Stimulated activated naive B cell treated with anti-CD40 and anti-IgM and Interleukin-4, amounts not matched to agents 10 μg/mL and 1 μg/mL and 100 μg/mL, for 72 hours (primary cell): Measurements from ENCODE around the gene NLRC3.

Experiments
- ATAC-seq, 2 donors: fragments of 150-1000 bp; cut with Tn5 transposase; replicated peaks; 2 replicates each; pipeline ENCODE4 v1.10.0; 2021; ENCODE audit warnings: moderate library complexity in 1 of 2
- DNase-seq: peaks from one replicate; pipeline ENCODE4 v3.0.0; 2021
- H3K27ac Mint-ChIP-seq: one replicate; pipeline ENCODE4 v1.8.0; 2022; ENCODE audit warnings: mild to moderate bottlenecking, mixed read lengths
- H3K27me3 Mint-ChIP-seq, 2 donors: one replicate each; pipeline ENCODE4 v1.8.0; 2022; ENCODE audit warnings: mixed read lengths in 2 of 2
- H3K36me3 Mint-ChIP-seq, 2 donors: one replicate each; pipeline ENCODE4 v1.8.0; 2022; ENCODE audit warnings: mixed read lengths in 2 of 2, mild to moderate bottlenecking in 1 of 2
- H3K4me1 Mint-ChIP-seq, 2 donors: one replicate each; pipeline ENCODE4 v1.8.0; 2022; ENCODE audit warnings: mixed read lengths in 2 of 2, mild to moderate bottlenecking in 1 of 2
- H3K4me3 Mint-ChIP-seq, 2 donors: one replicate each; pipeline ENCODE4 v1.8.0; 2022; ENCODE audit warnings: mild to moderate bottlenecking in 2 of 2, mixed read lengths in 2 of 2, moderate library complexity in 1 of 2
- H3K9me3 Mint-ChIP-seq, 2 donors: one replicate each; pipeline ENCODE4 v1.8.0; 2022; ENCODE audit warnings: mixed read lengths in 2 of 2, mild to moderate bottlenecking in 1 of 2

NLRC3 gene

GRCh38 chr16:3592559-3592958 lies 15.4 kb upstream of the NLRC3 start:
- Mint-ChIP-seq H3K27ac (no peak overlapping the region), H3K9me3 (no peaks in the 10 kb centered on the region), H3K27me3 (no peaks in the 10 kb centered on the region), H3K36me3 (peaks cover 39 to 70% of the 10 kb centered on the region in 2 donors), H3K4me3 (no peak overlapping the region), H3K4me1 (peaks cover 2 to 4% of the 10 kb centered on the region in 2 donors)
- DNase-seq (no peak), ATAC-seq (no peak)

GRCh38 chr16:3591991-3592390 lies 14.8 kb upstream of the NLRC3 start:
- no peaks in the 10 kb centered on the region for H3K9me3 Mint-ChIP-seq
- DNase-seq (no peak), ATAC-seq (no peak)
- peaks cover 35 to 64% of the 10 kb centered on the region in 2 donors for H3K36me3 Mint-ChIP-seq
- no peak overlapping the region for H3K4me3 Mint-ChIP-seq
- no peaks in the 10 kb centered on the region for H3K27me3 Mint-ChIP-seq
- H3K4me1 Mint-ChIP-seq, result peaks cover 0 to 3% of the 10 kb centered on the region in 2 donors
- no peak overlapping the region for H3K27ac Mint-ChIP-seq

- no peak overlapping the region for H3K4me3 Mint-ChIP-seq
- no peak overlapping the region for H3K27ac Mint-ChIP-seq
- DNase-seq (no peak), ATAC-seq (no peak)
- peaks cover 0 to 5% of the 10 kb centered on the region in 2 donors for H3K4me1 Mint-ChIP-seq
- H3K36me3 Mint-ChIP-seq, result peaks cover 37 to 64% of the 10 kb centered on the region in 2 donors
- H3K9me3 Mint-ChIP-seq, result no peaks in the 10 kb centered on the region
- no peaks in the 10 kb centered on the region for H3K27me3 Mint-ChIP-seq
These were observed 14.2 kb upstream of the NLRC3 start for GRCh38 chr16:3591436-3591803.

- H3K27me3 Mint-ChIP-seq, result no peaks in the 10 kb centered on the region
- DNase-seq (no peak), ATAC-seq (no peak)
- H3K9me3 Mint-ChIP-seq, result no peaks in the 10 kb centered on the region
- no peak overlapping the region for H3K4me3 Mint-ChIP-seq
- peaks cover 37 to 66% of the 10 kb centered on the region in 2 donors for H3K36me3 Mint-ChIP-seq
- no peak overlapping the region for H3K27ac Mint-ChIP-seq
- peaks cover 0 to 5% of the 10 kb centered on the region in 2 donors for H3K4me1 Mint-ChIP-seq
These were observed 13.7 kb upstream of the NLRC3 start for GRCh38 chr16:3590736-3591435.

- no peaks in the 10 kb centered on the region for H3K27me3 Mint-ChIP-seq
- no peak overlapping the region for H3K27ac Mint-ChIP-seq
- ATAC-seq (no peak), DNase-seq (no peak)
- peaks cover 0 to 3% of the 10 kb centered on the region in 2 donors for H3K4me1 Mint-ChIP-seq
- peaks cover 32 to 65% of the 10 kb centered on the region in 2 donors for H3K36me3 Mint-ChIP-seq
- no peak overlapping the region for H3K4me3 Mint-ChIP-seq
- H3K9me3 Mint-ChIP-seq, result no peaks in the 10 kb centered on the region
These were observed 12.9 kb upstream of the NLRC3 start for GRCh38 chr16:3589991-3590701.

GRCh38 chr16:3589441-3589921 lies 12.3 kb upstream of the NLRC3 start:
- Mint-ChIP-seq H3K27me3 (no peaks in the 10 kb centered on the region), H3K4me3 (no peak overlapping the region), H3K27ac (no peak overlapping the region), H3K36me3 (peaks cover 30 to 64% of the 10 kb centered on the region in 2 donors), H3K4me1 (peaks cover 0 to 3% of the 10 kb centered on the region in 2 donors), H3K9me3 (no peaks in the 10 kb centered on the region)
- DNase-seq (no peak), ATAC-seq (no peak)

GRCh38 chr16:3589001-3589400 lies 11.8 kb upstream of the NLRC3 start:
- Mint-ChIP-seq H3K9me3 (no peaks in the 10 kb centered on the region), H3K27ac (no peak overlapping the region), H3K36me3 (peaks cover 35 to 64% of the 10 kb centered on the region in 2 donors), H3K4me3 (no peak overlapping the region), H3K27me3 (no peaks in the 10 kb centered on the region), H3K4me1 (peaks cover 0 to 3% of the 10 kb centered on the region in 2 donors)
- ATAC-seq (no peak), DNase-seq (no peak)

- H3K4me1 Mint-ChIP-seq, result peaks cover 0 to 3% of the 10 kb centered on the region in 2 donors
- no peaks in the 10 kb centered on the region for H3K27me3 Mint-ChIP-seq
- no peak overlapping the region for H3K4me3 Mint-ChIP-seq
- no peak overlapping the region for H3K27ac Mint-ChIP-seq
- peaks cover 44 to 68% of the 10 kb centered on the region in 2 donors for H3K36me3 Mint-ChIP-seq
- DNase-seq, result no peak
- H3K9me3 Mint-ChIP-seq, result no peaks in the 10 kb centered on the region
- ATAC-seq, result peak in 1 of 2 donors; percentile 42
These were observed 10.4 kb upstream of the NLRC3 start for GRCh38 chr16:3587547-3588110.

- Mint-ChIP-seq H3K27me3 (no peaks in the 10 kb centered on the region), H3K4me1 (peaks cover 17 to 19% of the 10 kb centered on the region in 2 donors), H3K27ac (no peak overlapping the region), H3K9me3 (no peaks in the 10 kb centered on the region), H3K36me3 (peaks cover 24 to 48% of the 10 kb centered on the region in 2 donors), H3K4me3 (no peak overlapping the region)
- no peak for DNase-seq
- ATAC-seq, result no peak
These were observed 7.2 kb upstream of the NLRC3 start for GRCh38 chr16:3584412-3584811.

GRCh38 chr16:3583303-3584038 lies 6.3 kb upstream of the NLRC3 start:
- Mint-ChIP-seq H3K27ac (peak overlapping the region; percentile 56), H3K27me3 (no peaks in the 10 kb centered on the region), H3K4me1 (peaks cover 26% of the 10 kb centered on the region in 2 donors), H3K36me3 (peaks cover 19 to 38% of the 10 kb centered on the region in 2 donors), H3K9me3 (no peaks in the 10 kb centered on the region), H3K4me3 (no peak overlapping the region)
- DNase-seq (no peak), ATAC-seq (no peak)

- H3K27me3 Mint-ChIP-seq, result no peaks in the 10 kb centered on the region
- H3K4me3 Mint-ChIP-seq, result no peak overlapping the region
- peaks cover 31 to 33% of the 10 kb centered on the region in 2 donors for H3K4me1 Mint-ChIP-seq
- no peaks in the 10 kb centered on the region for H3K9me3 Mint-ChIP-seq
- DNase-seq (no peak), ATAC-seq (no peak)
- H3K36me3 Mint-ChIP-seq, result peaks cover 19 to 33% of the 10 kb centered on the region in 2 donors
- no peak overlapping the region for H3K27ac Mint-ChIP-seq
These were observed 5.3 kb upstream of the NLRC3 start for GRCh38 chr16:3582276-3583165.

GRCh38 chr16:3581392-3581791 lies 4.2 kb upstream of the NLRC3 start:
- Mint-ChIP-seq H3K27ac (no peak overlapping the region), H3K9me3 (no peaks in the 10 kb centered on the region), H3K4me3 (no peak overlapping the region), H3K36me3 (peaks cover 17 to 33% of the 10 kb centered on the region in 2 donors), H3K4me1 (peaks cover 37 to 45% of the 10 kb centered on the region in 2 donors), H3K27me3 (no peaks in the 10 kb centered on the region)
- DNase-seq (no peak), ATAC-seq (no peak)

GRCh38 chr16:3580686-3581085 lies 3.5 kb upstream of the NLRC3 start:
- peaks cover 17 to 30% of the 10 kb centered on the region in 2 donors for H3K36me3 Mint-ChIP-seq
- H3K27me3 Mint-ChIP-seq, result no peaks in the 10 kb centered on the region
- H3K4me1 Mint-ChIP-seq, result peaks cover 42 to 52% of the 10 kb centered on the region in 2 donors
- H3K27ac Mint-ChIP-seq, result peak overlapping the region; percentile 91
- ATAC-seq (no peak), DNase-seq (no peak)
- H3K9me3 Mint-ChIP-seq, result no peaks in the 10 kb centered on the region
- H3K4me3 Mint-ChIP-seq, result peak overlapping the region; percentile 26 to 55
